ENCODE data around the gene BRD2. TPM values are rescaled to one million over a fixed set of nuclear protein-coding genes. Genes with fewer than 3 reads are reported as not detected.

Gene BRD2
- polyA plus RNA-seq, 2 of the 4 experiments (the other 2 are of a cell fraction): 92.5 to 153 TPM

- H3K4me3 ChIP-seq: no peak overlapping the region
- FAIRE-seq (no peak), ATAC-seq (no peak), DNase-seq (ENCODE audit: low read depth in 1 of 2, low spot score in 1 of 2) (no peak)
- ChIA-PET POLR2A (no interaction called here), CTCF (interaction anchor here (1.0 to 10.0 kb wide), 14 partner anchors 11 to 93 kb away, joined by 3 to 124 read pairs (median 6); partner anchors contain the start of genes HLA-DMA and TAP2)
- no peaks in the 10 kb centered on the region for H3K4me1 ChIP-seq
- TF ChIP-seq CBX2 (IDR thresholded peaks at IDR 0.05; ENCODE audit: borderline replicate concordance, low read depth) (no peak), REST (IDR thresholded peaks at IDR 0.05) (no peak), FOSL2 (IDR thresholded peaks at IDR 0.05) (no peak), FOSL2 (CRISPR knock-in tag; IDR thresholded peaks at IDR 0.05) (no peak), POLR2AphosphoS2 (conservative IDR thresholded peaks at IDR 0.05; ENCODE audit: low read length) (no peak), GATA3 (IDR thresholded peaks at IDR 0.05; ENCODE audit: borderline replicate concordance) (no peak), NFE2L2 (conservative IDR thresholded peaks at IDR 0.05; ENCODE audit: low read length) (no peak), SREBF2 (IDR thresholded peaks at IDR 0.05) (no peak), ELK1 (IDR thresholded peaks at IDR 0.05; ENCODE audit: low read depth, low read length) (no peak), MAFK (IDR thresholded peaks at IDR 0.05; ENCODE audit: partially characterized antibody) (no peak), JUN (IDR thresholded peaks at IDR 0.05) (no peak), KDM5A (IDR thresholded peaks at IDR 0.05) (no peak), JUNB (IDR thresholded peaks at IDR 0.05) (no peak), RAD21 (conservative IDR thresholded peaks at IDR 0.05 in 1 of 2, IDR thresholded peaks at IDR 0.05 in 1 of 2) (no peak), RARB (CRISPR knock-in tag; IDR thresholded peaks at IDR 0.05) (no peak), CHD4 (IDR thresholded peaks at IDR 0.05; ENCODE audit: borderline replicate concordance) (no peak), HOXA7 (CRISPR knock-in tag; IDR thresholded peaks at IDR 0.05) (no peak), E2F6 (IDR thresholded peaks at IDR 0.05; ENCODE audit: borderline replicate concordance, low read depth) (no peak), ESRRA (IDR thresholded peaks at IDR 0.05; ENCODE audit: borderline replicate concordance, low read length) (no peak), CEBPB (IDR thresholded peaks at IDR 0.05) (no peak), RNF2 (IDR thresholded peaks at IDR 0.05; ENCODE audit: borderline replicate concordance, low read depth) (no peak)
- H3K9me3 ChIP-seq: no peaks in the 10 kb centered on the region
- H3K27ac ChIP-seq: no peak overlapping the region
- 80% methylated on average over 7 of the region's 7 CpGs for WGBS (ENCODE audit: missing lambda C conversion rate)
- no peak overlapping the region for H3K4me2 ChIP-seq
Observed at GRCh38 chr6:32932132-32932868, 36.1 kb upstream of the BRD2 start.

GRCh38 chr6:32933661-32934085, 34.7 kb upstream of the BRD2 start:
- DNase-seq (ENCODE audit: low read depth in 1 of 2, low spot score in 1 of 2) (peak; percentile 61 to 65), ATAC-seq (peak; percentile 66 to 78; a peak in 4 of 6 replicates), FAIRE-seq (no peak)
- Histone ChIP-seq H3K9me3 (no peaks in the 10 kb centered on the region), H3K27ac (no peak overlapping the region), H3K4me1 (no peaks in the 10 kb centered on the region), H3K4me2 (no peak overlapping the region), H3K4me3 (no peak overlapping the region)
- WGBS (ENCODE audit: missing lambda C conversion rate): 2% methylated on average over 3 of the region's 3 CpGs
- POLR2A ChIA-PET: interaction anchor here (1.0 to 1.3 kb wide), 2 partner anchors 38 to 51 kb away, joined by 4 to 7 read pairs; no protein-coding TSS in a partner anchor
- CTCF ChIA-PET: interaction anchor here (0.7 to 10.0 kb wide), 37 partner anchors 8 to 239 kb away, joined by 3 to 124 read pairs (median 4); partner anchors contain the start of genes HLA-DMA, TAP1 and TAP2
- TF ChIP-seq HMGXB4 (CRISPR knock-in tag; IDR thresholded peaks at IDR 0.05; ENCODE audit: borderline replicate concordance): no peak
- peak; percentile 60 for TF ChIP-seq SMC3 (IDR thresholded peaks at IDR 0.05)
- no peak for TF ChIP-seq FOSB (CRISPR knock-in tag; IDR thresholded peaks at IDR 0.05)
- TF ChIP-seq CBX2 (IDR thresholded peaks at IDR 0.05; ENCODE audit: borderline replicate concordance, low read depth): no peak
- no peak for TF ChIP-seq GATA3 (IDR thresholded peaks at IDR 0.05; ENCODE audit: borderline replicate concordance)
- peak; percentile 49 to 58; a peak in 4 of 5 replicates for TF ChIP-seq RAD21 (conservative IDR thresholded peaks at IDR 0.05 in 1 of 2, IDR thresholded peaks at IDR 0.05 in 1 of 2)
- peak; percentile 73 for TF ChIP-seq CTCF (IDR thresholded peaks at IDR 0.05)
- TF ChIP-seq USF2 (IDR thresholded peaks at IDR 0.05): no peak
- TF ChIP-seq TFCP2L1 (CRISPR knock-in tag; IDR thresholded peaks at IDR 0.05): no peak
